Endothelial cell of umbilical vein (primary cell): ENCODE data around the gene RIC8B. TPM values are rescaled to one million over a fixed set of nuclear protein-coding genes. Genes with fewer than 3 reads are reported as not detected.

Experiments
- BruUV-seq: library from RNA; stranded (reverse); fragments of 400-500 nt; replicated peaks from 2 replicates; lab custom pipeline; 2021; lab: Mats Ljungman, UMichigan
- CTCF ChIA-PET: fragments of 300-600, 350-600 bp; sonication (Branson Sonifier 250); formaldehyde crosslinking; loops from one replicate; lab custom pipeline; 2021; ENCODE audit warnings: antibody characterized with exemption, inconsistent platforms; lab: Charles Lee
- POLR2A ChIA-PET: fragments of 300-600, 350-600 bp; sonication (Branson Sonifier 250); formaldehyde crosslinking; loops from one replicate; lab custom pipeline; 2021; ENCODE audit warnings: antibody characterized with exemption, inconsistent platforms; lab: Charles Lee
- DNase-seq: peaks from one replicate; pipeline ENCODE4 v3.0.0-alpha.2; 2011; ENCODE audit warnings: low read depth, low spot score
- FAIRE-seq: peaks from 2 replicates; lab custom pipeline; 2011; peaks lifted over from hg19 to GRCh38; lab: Jason Lieb, UNC
- H2AFZ ChIP-seq: 2 replicates; pipeline ENCODE4 v1.6.0; 2012; ENCODE audit warnings: low read depth, low read length, control low read depth, inconsistent platforms
- H3K27ac ChIP-seq: 2 replicates; pipeline ENCODE4 v1.5.1; 2011; ENCODE audit warnings: low read depth, mild to moderate bottlenecking, control low read depth, low read length, moderate library complexity; ENCODE audit not compliant: insufficient read depth
- H3K27me3 ChIP-seq, 2 experiments: 2 replicates each; pipeline versions ENCODE4 v1.6.0 to v1.6.1; 2011; ENCODE audit warnings: low read length in 2 of 2, mixed read lengths in 1 of 2; ENCODE audit not compliant: control insufficient read depth in 2 of 2, insufficient read depth in 2 of 2
- H3K36me3 ChIP-seq, 2 experiments: 2 replicates in 1 of 2; 3 replicates in 1 of 2; pipeline ENCODE4 v1.5.1; 2011; ENCODE audit warnings: low read length in 2 of 2, mild to moderate bottlenecking in 1 of 2, moderate library complexity in 1 of 2; ENCODE audit not compliant: control insufficient read depth in 2 of 2, insufficient read depth in 2 of 2; ENCODE audit errors: extremely low read depth in 1 of 2
- H3K4me1 ChIP-seq: 3 replicates; pipeline ENCODE4 v1.5.1; 2011; ENCODE audit warnings: mild to moderate bottlenecking, low read length; ENCODE audit not compliant: control insufficient read depth, insufficient read depth; ENCODE audit errors: extremely low read depth
- H3K4me2 ChIP-seq: 2 replicates; pipeline ENCODE4 v1.6.1; 2011; ENCODE audit warnings: low read length, control low read depth, mixed read lengths; ENCODE audit not compliant: insufficient read depth
- H3K4me3 ChIP-seq, 3 experiments: fragments of 200-600 bp in 1 of 3; sonication (generic), shearing (Covaris generic) in 1 of 3; replicated peaks in 1 of 3; 2 replicates each; pipeline ENCODE4 v1.5.1; 2011 to 2016; ENCODE audit warnings: control low read depth in 3 of 3, low read length in 3 of 3, mild to moderate bottlenecking in 2 of 3, inconsistent platforms in 1 of 3, low read depth in 1 of 3, moderate library complexity in 1 of 3; ENCODE audit not compliant: insufficient read depth in 1 of 3
- H3K79me2 ChIP-seq: 2 replicates; pipeline ENCODE4 v1.6.0; 2012; ENCODE audit warnings: low read length, inconsistent platforms; ENCODE audit not compliant: control insufficient read depth, insufficient read depth
- H3K9ac ChIP-seq: replicated peaks from 2 replicates; pipeline ENCODE3; 2011; ENCODE audit warnings: low read length, control low read depth; ENCODE audit not compliant: insufficient read depth; ENCODE audit errors: extremely low read depth
- H3K9me1 ChIP-seq: replicated peaks from 3 replicates; pipeline ENCODE4 v1.6.0; 2011; ENCODE audit warnings: mild to moderate bottlenecking, low read length; ENCODE audit not compliant: control insufficient read depth, insufficient read depth; ENCODE audit errors: extremely low read depth
- H3K9me3 ChIP-seq: replicated peaks from 2 replicates; pipeline ENCODE4 v1.5.1; 2012; ENCODE audit warnings: low read length, inconsistent platforms; ENCODE audit not compliant: control insufficient read depth, insufficient read depth
- H4K20me1 ChIP-seq: replicated peaks from 2 replicates; pipeline ENCODE3; 2011; ENCODE audit warnings: mild to moderate bottlenecking, low read length; ENCODE audit not compliant: control insufficient read depth, insufficient read depth; ENCODE audit errors: extremely low read depth
- CTCF ChIP-seq, 2 donors: IDR thresholded peaks; 1 replicate in 1 of 2; 2 replicates in 1 of 2; pipeline ENCODE4 v1.5.1; 2011; ENCODE audit warnings: low read length in 2 of 2, mild to moderate bottlenecking in 2 of 2, moderate library complexity in 2 of 2, control low read depth in 1 of 2, inconsistent platforms in 1 of 2, low read depth in 1 of 2; ENCODE audit not compliant: insufficient read depth in 1 of 2; ENCODE audit errors: extremely low read depth in 1 of 2
- EZH2 ChIP-seq: IDR thresholded peaks from 2 replicates; pipeline ENCODE4 v1.6.1; 2012; ENCODE audit warnings: borderline replicate concordance, low read depth, mild to moderate bottlenecking, moderate library complexity, low read length, inconsistent platforms; ENCODE audit not compliant: severe bottlenecking
- FOS ChIP-seq: IDR thresholded peaks from 2 replicates; pipeline ENCODE4 v1.6.1; 2011; ENCODE audit warnings: mild to moderate bottlenecking, low read length, moderate library complexity, borderline replicate concordance; ENCODE audit not compliant: insufficient read depth
- GATA2 ChIP-seq: IDR thresholded peaks from 2 replicates; pipeline ENCODE4 v1.7.0; 2011; ENCODE audit warnings: low read depth, mild to moderate bottlenecking, moderate library complexity, mixed read lengths, low read length; ENCODE audit not compliant: insufficient read length, insufficient read depth
- JUN ChIP-seq: IDR thresholded peaks from 2 replicates; pipeline ENCODE4 v1.6.1; 2011; ENCODE audit warnings: borderline replicate concordance, low read depth; ENCODE audit not compliant: insufficient read length, insufficient read depth
- MAX ChIP-seq: IDR thresholded peaks from 2 replicates; pipeline ENCODE4 v1.6.1; 2011; ENCODE audit not compliant: insufficient read depth, insufficient read length
- MYC ChIP-seq: IDR thresholded peaks from one replicate; pipeline ENCODE4 v1.6.1; 2011; ENCODE audit warnings: mild to moderate bottlenecking, low read depth, low read length
- POLR2A ChIP-seq: IDR thresholded peaks from 2 replicates; pipeline ENCODE4 v1.6.1; 2012; ENCODE audit warnings: low read depth, mild to moderate bottlenecking, control low read depth, low read length
- POLR2AphosphoS5 ChIP-seq: IDR thresholded peaks from 2 replicates; pipeline ENCODE4 v1.6.1; 2012; ENCODE audit warnings: low read depth, mild to moderate bottlenecking, control low read depth, low read length, moderate library complexity; ENCODE audit not compliant: insufficient read depth
- dilution Hi-C: fragments of 300-500 bp; cut with MboI; formaldehyde crosslinking; loops from one replicate; pipeline ENCODE4 v1.15.0; 2019; ENCODE audit warnings: low sequenced_read_pairs; ENCODE audit not compliant: extremely low pct_ligation_motif_present
- intact Hi-C: fragments of 100-400 bp; cut with micrococcal nuclease; formaldehyde crosslinking; loops from one replicate; pipeline ENCODE4 v1.10.0; 2022
- polyA plus RNA-seq, 4 experiments: library from polyadenylated mRNA; depleted of rRNA in 3 of 4; stranded (reverse) in 3 of 4; unstranded in 1 of 4; fragments of >200 nt; gene quantifications; 2 replicates each; pipeline versions ENCODE4 v1.2.1 to v1.2.3, GENCODE V29; 2011 to 2012; ENCODE audit warnings: missing spikeins in 1 of 4
- total RNA-seq: library from RNA; stranded (reverse); gene quantifications from 2 replicates; pipeline ENCODE4 v1.2.3, GENCODE V29; 2021

RIC8B gene
- total and polyA plus RNA-seq, 2 donors (not counting 3 experiments of a cell fraction or from before 2014, with no cell fraction given), result 4.1 to 13.7 TPM

DNA sequence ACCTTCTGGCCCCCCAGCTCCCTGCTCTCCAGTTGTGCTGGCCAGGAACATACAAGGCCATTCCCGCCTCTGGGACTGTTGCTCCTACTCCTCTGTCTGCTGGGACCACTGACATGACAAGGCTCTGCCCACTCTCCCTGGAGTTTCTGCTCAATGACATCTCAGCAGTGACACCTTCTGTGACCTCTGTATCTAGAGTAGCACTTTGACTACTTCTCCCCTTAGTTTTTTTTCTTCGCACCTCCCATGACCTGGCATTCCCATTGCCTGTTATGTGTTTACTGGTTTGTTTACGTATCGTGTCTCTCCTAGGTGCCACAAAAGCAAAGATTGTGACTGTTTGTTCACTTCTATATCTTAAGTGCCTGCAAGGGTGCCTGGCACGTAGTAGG, 141.1 kb downstream of the RIC8B start:
- intact Hi-C loops, result loop anchor here (5.0 to 10.0 kb wide), 2 partner anchors 73 to 331 kb away; partner anchors contain the start of gene RFX4
- BruUV-seq, result no TSS peak
- CTCF ChIA-PET, result no interaction called here

More for the DNA sequence above, 141.1 kb downstream of the RIC8B start:
- H3K79me2 ChIP-seq, result no peaks in the 10 kb centered on the region
- POLR2A ChIA-PET, result no interaction called here
- no peak overlapping the region for H2AFZ ChIP-seq
- no peaks in the 10 kb centered on the region for H3K27me3 ChIP-seq
- no peak for TF ChIP-seq EZH2
- TF ChIP-seq FOS, result no peak
- TF ChIP-seq POLR2AphosphoS5, result no peak
- TF ChIP-seq JUN, result no peak
- no peak for TF ChIP-seq GATA2
- TF ChIP-seq MYC, result no peak
- TF ChIP-seq MAX, result no peak
- TF ChIP-seq CTCF (IDR thresholded peaks at IDR 0.05; ENCODE audit: extremely low read depth in 1 of 2, insufficient read depth in 1 of 2, low read depth in 1 of 2, low read length in 2 of 2), result no peak
- no peak for TF ChIP-seq POLR2A
- no peaks in the 10 kb centered on the region for H4K20me1 ChIP-seq
- no peak overlapping the region for H3K4me2 ChIP-seq
- H3K27ac ChIP-seq, result no peak overlapping the region
- no peak for DNase-seq
- H3K9me3 ChIP-seq, result no peaks in the 10 kb centered on the region
- no peak overlapping the region for H3K4me3 ChIP-seq
- no peak for FAIRE-seq
- no peaks in the 10 kb centered on the region for H3K9me1 ChIP-seq
- dilution Hi-C loops, result no loop called here
- H3K36me3 ChIP-seq, result no peaks in the 10 kb centered on the region
- H3K4me1 ChIP-seq, result peaks cover 13% of the 10 kb centered on the region
- no peak overlapping the region for H3K9ac ChIP-seq
